ENCODE results near the gene SERINC1.
"Not testable (repeated sequence)": the region's sequence is repeated elsewhere in the genome, so short reads cannot be mapped to it uniquely, and the experiment has no call there.

SERINC1 gene

DNA sequence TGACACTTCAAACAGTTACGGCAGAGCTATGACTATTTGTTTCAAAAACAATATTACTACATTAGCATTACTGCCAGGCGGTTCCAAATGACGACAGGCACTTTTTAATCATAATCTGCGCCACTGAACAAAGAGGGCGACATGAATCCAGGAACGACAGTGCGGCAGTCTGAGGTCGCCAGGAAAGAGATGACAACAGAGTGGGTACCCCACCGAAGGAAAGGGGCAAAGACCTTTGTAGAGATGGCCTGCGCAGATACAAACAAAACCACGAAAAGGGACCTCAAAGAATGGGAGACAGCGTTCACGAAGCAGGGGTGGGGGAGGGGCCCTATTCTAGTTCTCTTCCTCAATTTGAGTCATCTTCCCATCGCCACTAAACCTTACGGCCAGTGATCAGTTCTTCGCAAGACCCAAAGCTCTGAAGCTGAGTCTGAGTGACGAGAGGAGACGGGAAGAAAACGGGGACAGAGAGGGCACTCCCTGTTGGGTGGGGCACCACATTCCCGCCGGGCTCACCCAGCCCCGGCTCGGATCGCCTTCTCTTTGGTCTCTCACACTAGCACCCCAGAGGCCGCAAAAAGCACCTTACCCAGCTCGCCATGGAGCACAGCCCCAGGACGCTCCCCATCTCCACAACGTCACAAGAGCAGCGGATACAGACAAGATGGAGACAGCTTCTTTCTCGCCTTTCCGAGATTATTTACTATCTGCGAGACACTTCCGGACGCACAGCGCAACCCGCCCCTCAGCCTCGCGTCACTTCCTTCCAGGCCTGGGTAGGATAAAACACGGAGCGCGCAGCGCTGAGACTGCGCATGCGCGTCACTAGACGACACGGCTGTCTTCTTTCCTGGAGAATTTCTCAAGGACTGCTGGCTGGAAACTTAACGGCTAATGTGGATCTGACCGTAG, at the start of gene SERINC1:
TSS of gene SERINC1 (minus strand) at position 701 of the 915 bp plus-strand sequence. CDS start at position 631, 70 bp downstream.
- DNase-seq (ENCODE audit: low read depth in 2 of 2) = peak; percentile 83 to 87

DNA sequence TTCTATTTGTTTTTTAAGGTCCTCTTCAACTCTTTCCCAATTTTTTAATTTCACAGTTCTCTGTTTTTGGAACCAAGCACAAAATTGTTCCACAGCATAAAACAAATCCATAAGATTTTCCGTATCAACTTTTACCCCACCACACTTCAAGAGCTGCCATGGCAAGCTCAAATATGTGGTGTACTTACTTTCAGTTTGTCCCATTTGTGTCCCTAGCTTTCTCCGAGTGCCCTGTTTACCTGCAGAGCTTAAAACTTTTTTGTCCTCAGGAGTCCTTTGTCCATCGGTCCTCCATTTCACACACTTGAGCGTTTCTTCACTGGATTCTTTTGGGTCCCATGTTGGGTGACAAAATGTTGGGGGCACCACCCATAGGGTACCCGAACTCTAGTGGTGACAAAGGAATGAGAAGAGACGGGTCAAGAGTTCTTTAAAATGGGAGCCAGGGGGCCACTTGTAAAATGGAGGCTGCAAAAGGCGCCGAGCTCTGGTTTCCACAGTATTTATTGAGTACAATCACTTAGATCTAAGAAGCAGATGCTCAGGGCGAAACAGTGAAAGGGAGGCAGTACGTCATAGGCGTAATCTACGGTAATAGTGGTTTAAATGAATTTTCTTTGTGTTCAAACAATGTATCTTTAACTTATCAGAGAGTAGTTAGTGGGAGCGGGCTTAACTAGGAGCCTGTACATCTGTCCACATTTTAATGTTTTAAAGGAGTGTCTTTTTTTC, 39.8 kb upstream of the SERINC1 start:
- no peak for DNase-seq (ENCODE audit: low read depth in 2 of 2)

DNA sequence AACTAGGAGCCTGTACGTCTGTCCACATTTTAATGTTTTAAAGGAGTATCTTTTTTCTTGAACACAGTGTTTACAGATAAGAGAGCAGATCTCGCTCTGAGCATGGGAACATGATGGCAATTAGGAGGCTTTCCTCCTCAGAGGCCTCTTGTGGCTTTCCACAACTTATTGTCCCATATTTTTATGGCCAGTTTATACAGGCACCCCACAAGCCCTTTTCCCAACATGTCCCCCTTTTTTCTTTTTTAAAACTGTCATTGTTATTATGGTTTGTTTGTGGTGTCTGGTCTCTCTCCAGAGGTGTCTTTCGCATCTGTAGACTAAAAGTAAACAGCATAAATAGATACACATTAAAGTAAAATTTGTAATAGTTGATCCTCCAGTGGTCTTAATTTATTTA, 33.6 kb upstream of the SERINC1 start:
- not testable (repeated sequence) for DNase-seq (ENCODE audit: low read depth in 2 of 2)

DNA sequence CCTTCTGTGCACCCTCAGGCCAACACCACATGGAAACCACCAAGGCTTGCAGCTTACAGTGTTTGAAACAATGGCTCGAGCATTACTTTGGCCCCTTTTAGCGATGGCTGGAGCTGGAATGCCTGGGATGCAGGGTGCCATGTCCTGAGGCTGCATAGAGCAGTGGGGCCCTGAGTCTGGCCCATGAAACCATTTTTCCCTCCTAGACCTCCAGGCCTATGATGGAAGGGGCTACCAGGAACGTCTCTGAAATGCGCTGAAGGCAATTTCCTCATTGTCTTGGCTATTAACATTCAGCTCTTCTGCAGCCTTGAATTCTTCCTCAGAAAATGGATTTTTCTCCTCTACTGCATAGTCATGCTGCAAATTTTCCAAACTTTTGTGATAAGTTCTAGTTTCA, 29.9 kb upstream of the SERINC1 start:
- DNase-seq (ENCODE audit: low read depth in 2 of 2) = no peak

DNA sequence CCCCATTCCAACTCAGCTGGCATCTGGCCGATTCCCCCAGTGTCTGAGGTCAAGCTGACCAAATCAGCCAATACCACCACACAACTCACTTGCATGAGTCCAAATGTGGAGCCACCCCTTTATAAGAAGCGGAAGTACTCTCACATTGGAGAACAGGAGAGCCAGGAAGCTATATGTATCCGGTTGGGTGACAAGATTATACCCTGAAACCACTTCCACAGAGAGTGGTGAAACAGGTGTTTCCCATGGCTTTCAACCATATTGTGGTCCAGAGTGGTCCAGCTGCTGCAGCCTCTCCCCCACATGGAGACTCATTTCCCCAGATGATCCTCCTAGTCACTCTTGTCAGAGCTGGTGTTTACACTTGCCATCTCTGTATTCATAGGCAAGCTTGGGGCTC, 24.0 kb upstream of the SERINC1 start:
- no peak for DNase-seq (ENCODE audit: low read depth in 2 of 2)

DNA sequence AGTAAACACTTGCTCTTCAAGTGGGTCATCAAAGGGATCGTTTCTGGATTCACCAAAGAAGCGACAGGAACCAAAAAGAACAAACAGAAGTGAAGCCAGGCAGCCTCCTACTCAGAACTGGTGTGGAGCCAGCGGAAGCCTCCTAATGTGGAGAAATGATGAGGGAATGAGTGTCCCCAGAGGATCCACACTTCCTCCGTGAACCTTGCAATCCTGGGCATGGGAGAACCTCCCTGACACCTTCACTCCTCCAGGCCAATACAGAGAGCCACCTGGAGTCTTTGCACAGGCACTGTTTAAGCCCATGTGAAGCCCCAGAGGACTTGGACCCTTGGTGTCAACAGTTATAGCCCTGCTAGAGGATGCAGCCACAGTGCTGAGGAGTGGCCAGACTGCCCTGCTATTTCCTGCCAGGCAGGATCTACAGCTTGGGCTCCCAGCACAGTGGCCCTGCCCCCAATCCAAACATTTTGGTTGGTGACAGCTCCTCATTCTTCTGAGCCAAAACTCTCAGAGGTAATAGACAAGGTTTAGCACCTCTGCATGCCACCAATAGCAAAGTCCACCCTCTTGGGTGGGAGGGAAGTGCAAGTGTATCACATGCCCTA, 23.2 kb upstream of the SERINC1 start:
- DNase-seq (ENCODE audit: low read depth in 2 of 2) = no peak

DNA sequence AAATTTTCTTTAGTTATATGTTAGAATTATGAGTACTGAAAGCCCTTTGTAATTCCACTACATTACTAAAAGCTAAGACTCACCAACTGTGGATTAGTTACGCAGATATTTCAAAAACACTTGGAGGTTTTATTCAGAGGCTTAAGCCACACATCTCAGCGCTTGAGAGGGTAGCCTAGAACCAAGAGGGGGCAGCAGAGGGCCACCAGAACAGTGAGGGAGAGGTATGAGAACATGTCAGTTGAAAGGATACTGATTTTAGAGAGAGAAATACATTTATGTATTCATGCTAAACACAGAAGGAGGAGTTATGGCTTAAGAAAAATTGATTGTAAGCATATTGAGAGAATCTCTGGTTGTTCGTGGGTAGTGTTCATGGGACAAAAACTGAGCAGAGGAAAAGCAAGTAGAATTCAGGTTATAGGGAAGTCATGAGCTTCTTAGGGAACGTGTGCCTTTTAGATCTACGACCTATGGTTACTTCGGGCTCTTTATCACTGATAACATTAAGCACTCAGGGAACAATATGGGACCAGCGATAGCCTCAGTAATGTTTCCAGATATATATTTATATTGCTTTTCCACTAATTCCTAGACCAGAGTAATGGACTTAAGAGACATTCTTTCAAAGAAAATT, 20.4 kb upstream of the SERINC1 start:
- DNase-seq (ENCODE audit: low read depth in 2 of 2) = peak; percentile 30 to 37

DNA sequence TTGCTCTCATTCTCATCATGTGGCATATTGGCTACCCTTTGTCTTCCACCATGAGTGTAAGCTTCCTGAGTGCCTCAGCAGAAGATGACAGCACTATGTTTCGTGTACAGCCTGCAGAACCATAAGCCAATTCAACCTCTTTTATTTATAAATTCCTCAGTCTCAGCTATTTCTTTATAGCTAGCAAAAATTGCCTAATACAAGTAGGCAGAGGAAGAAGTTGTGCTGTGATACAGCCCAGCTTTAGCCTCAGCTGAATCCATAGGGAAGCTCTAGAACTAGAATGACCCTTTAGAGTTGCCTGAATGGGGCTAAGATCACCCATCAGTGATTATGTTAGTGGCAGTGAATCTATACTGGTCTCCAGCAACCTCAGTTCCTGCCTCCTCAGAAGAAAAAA, 19.0 kb upstream of the SERINC1 start:
- DNase-seq (ENCODE audit: low read depth in 2 of 2) = no peak

DNA sequence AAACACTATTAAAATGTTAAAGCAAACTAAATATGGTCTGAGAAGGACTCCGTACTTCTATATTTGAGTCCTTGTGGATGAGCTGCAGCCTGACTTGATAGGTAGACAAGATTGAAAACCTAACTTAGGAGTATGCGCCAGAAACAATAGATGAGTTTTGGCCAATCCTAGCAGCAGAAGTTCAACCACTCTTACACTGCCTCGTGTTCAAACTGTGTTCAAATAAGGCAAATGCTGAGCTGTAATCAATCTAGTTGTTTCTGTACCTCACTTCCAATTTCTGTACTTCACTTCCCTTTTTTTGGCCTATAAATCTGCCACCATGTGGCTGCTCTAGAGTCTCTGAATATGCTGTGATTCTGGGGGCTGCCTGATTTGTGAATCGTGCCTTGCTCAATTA, 13.2 kb upstream of the SERINC1 start:
- DNase-seq (ENCODE audit: low read depth in 2 of 2) = no peak

DNA sequence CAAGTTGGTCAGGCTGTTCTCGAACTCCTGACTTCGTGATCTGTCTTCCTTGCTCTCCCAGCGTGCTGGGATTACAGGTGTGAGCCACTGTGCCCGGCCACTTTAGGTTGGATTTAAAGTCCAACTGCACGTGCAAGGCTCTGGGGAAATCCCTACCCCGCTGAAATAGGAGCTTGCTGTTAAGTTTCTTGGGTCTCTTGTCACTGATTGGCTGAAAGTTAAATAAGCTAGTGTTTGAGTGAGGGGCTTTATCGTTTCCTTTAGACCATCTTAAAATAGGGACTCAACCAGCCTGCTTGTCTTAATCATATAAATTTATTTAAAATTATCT, 11.1 kb upstream of the SERINC1 start:
- no peak for DNase-seq (ENCODE audit: low read depth in 2 of 2)

DNA sequence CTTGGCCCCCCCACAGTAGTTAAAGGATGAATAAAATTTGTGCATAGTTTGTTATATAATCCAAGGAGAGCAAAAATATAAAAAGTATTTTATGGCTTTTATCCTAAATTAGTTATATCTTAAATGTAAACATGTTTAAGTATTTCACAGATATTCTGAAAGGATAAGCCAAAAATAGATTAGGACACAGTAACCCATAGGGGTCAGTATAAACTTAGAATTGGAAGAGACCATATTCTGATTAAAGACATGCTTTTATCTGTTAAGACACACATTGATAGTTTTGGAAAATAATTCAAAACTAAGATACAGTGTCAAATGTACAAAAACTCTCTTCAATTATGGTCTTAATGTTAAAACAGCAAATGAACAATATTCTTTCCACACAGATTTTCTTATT, 4.5 kb upstream of the SERINC1 start:
- DNase-seq (ENCODE audit: low read depth in 2 of 2) = no peak

DNA sequence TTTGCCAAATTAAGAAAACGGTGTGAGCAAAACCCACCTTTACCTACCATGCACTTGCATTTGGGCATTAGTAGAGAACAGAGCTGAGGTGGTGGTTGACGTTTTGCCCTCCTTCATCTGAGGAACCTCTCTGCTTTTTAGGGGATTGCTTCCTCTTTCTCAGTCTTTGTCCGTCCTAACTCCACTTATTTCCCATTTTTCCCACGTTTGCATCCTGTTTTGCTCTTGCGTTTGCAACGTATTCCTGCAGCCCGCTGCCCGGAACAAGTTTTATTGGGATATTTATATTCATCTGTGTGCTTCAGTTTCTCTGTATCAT, 374 bp upstream of the SERINC1 start:
- no peak for DNase-seq (ENCODE audit: low read depth in 2 of 2)

DNA sequence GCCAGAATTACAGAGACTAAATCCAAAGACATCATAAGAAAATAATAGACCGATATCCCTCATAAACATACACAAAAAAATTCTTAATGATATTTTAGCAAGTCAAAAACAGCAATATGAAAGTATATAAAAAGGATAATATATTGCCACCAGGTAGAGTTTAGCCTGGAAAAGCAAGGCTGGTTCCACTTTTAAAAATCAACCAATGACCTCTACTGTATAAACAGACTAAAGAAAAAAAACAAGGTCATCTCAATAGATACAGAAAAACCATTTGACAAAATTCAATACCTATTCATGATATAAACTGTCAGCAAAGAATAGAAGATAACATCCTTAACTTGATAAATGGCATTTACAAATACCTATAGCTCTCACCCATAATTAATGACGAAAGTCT, 9.7 kb downstream of the SERINC1 start:
- DNase-seq (ENCODE audit: low read depth in 2 of 2) = no peak

DNA sequence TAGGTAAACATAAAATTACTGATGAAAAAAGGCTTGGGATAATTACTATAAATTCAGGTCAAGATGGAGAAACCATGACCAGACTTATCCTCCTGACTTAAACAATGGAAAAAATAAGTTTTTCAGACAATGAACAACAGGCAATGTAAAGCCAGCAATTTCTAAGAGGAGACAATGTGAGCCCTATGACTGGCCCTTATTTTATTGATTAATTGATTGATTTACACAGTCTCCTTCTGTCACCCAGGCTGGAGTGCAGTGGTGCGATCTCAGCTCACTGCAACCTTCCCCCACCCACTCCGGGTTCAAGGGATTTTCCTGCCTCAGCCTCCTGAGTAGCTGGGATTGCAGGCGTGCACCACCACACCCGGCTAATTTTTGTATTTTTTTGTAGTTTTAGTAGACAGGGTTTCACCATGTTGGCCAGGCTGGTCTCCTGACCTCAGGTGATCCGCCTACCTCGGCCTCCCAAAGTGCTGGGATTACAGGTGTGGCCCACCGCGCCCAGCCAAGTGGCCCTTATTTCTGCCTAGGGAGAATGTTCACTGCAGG, 11.7 kb downstream of the SERINC1 start:
- DNase-seq (ENCODE audit: low read depth in 2 of 2) = not testable (repeated sequence)

DNA sequence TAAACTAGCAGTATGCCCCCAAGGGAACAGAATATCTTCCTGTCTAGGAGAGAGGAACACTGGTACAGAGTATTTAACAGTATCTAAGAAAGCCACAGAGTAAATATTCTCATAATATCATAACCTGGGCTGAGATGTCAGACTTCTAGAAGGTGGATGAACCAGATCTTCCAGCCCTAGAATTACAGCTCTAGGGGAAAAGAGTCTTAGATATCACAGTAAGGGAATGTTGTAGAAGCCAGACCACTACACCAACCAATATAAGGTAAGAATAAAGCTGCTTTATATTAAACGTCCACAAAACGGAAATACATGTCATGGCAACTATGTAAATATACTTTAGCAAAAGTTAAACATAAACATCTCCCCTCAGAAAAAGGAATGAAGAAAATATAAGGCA, 12.4 kb downstream of the SERINC1 start:
- no peak for DNase-seq (ENCODE audit: low read depth in 2 of 2)

DNA sequence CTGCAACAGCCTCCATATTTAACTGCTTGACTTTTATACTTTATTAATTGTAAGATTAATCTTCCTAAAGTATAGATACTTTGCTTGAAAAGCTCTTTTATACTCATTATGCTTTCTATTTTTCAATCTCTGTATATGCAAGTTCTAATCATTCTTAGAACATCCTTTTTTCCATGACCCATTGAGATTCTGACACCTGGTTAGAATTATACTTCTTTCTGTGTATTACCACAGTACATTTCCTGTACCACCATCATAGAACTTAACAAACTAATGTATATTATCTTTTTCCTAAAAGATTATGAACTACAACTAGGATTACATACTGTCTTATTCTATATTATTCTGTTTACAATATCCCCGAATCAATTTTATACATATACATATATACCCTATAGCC, 13.5 kb downstream of the SERINC1 start:
- DNase-seq (ENCODE audit: low read depth in 2 of 2) = no peak

DNA sequence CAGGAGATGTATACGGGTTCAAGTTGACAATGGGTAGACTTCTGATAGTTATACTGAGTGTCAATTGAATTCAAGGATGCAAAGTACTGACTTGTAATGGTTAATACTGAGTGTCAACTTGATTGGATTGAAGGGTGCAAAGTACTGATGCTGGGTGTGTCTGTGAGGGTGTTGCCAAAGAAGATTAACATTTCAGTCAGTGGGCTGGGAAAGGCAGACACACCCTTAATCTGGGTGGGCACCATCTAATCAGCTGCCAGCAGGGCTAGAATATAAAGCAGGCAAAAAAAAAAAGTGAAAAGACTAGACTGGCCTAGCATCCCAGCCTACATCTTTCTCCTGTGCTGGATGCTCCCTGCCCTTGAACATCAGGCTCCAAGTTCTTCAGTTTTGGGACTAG, 16.5 kb downstream of the SERINC1 start:
- DNase-seq (ENCODE audit: low read depth in 2 of 2) = not testable (repeated sequence)

DNA sequence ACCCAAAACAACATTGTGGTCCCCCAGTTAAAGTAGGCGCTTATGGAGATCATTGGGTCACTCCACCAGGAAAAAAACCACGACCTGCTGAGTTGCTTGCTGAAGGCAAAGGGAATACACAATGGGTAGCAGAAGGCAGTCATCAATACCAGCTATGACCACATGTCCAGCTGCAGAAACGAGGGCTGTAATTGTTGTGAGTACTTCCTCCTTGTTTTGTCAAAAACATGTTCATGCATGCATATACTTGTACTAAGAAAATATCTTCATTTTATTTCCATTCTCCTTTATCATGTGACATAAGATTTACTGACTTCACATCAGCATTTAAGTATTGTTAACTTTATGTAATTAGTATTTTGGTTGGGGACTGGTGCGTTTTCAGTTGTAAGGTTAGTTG, 16.9 kb downstream of the SERINC1 start:
- no peak for DNase-seq (ENCODE audit: low read depth in 2 of 2)

DNA sequence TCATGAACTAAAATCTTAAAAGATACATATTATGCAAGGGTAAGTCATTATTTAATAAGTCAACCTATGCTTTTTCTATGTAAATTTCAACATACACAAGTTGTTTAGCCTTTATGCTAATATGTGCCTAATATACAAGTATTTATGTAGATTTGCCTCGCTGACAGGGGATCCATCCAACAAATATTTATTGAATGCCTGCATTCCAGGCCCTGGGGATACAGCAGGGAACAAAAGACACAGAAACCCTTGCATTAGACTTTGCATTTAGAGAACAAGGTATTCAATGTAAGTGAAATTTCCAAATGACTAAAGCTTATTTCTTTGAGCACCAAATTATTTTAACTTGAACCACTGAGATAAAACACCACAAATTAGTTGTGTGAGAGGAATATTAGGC, 19.1 kb downstream of the SERINC1 start:
- no peak for DNase-seq (ENCODE audit: low read depth in 2 of 2)

DNA sequence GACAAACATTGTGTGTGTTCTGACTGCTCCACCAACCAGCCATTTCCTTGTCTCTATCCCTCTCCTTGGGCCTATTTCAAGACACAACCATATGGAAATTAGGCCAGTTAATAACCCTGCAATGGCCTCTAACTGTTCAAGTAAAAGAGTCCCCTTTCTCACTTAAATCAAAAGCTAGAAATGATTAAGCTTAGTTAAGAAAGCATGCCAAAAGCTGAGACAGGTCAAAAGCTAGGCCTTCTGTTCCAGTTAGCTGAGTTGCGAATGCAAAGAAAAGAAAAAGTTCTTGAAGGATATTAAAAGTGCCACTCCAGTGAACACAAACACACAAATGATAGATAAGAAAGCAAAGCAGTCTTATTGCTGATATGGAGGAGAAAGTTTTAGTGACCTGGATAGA, 22.5 kb downstream of the SERINC1 start:
- no peak for DNase-seq (ENCODE audit: low read depth in 2 of 2)

DNA sequence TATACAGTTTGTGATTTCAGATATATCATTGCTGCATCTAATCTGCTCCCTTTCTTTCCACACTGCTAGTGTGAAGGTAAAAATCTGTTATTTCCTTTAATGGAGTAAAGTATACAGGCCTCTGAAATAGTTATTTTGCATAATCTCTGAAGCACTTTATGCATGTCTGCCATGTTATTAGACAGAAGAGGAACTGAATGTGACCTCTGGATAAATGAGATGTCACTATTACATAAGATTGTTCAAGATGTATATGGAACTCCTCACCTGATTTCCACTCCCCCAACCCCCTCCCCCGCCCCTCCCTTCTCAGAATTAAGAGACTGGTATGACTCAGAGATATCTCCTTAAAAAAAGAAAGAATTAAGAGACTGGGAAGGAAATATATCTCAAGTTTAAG, 26.3 kb downstream of the SERINC1 start:
- DNase-seq (ENCODE audit: low read depth in 2 of 2) = no peak

DNA sequence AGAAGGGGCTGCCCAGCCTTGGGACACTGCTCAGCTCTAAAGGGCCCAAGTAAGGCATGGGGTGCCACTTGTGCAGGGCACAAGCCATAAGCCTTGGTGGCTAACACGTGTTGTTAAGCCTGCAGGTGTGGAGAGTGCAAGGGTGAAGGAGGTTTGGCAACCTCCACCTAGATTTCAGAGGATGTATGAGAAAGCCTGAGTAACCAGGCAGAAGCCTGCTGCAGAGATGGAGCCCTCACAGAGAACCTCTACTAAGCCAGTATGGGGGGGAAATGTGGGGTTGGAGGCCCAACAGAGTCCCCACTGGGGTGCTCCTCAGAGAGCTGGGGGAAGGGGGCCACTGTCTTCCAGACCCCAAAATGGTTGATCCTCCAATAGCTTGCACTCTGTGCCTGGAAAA, 32.6 kb downstream of the SERINC1 start:
- no peak for DNase-seq (ENCODE audit: low read depth in 2 of 2)

Data from stimulated activated CD8-positive, alpha-beta memory T cell treated with anti-CD3 and anti-CD28 coated beads, Interleukin-2, amount 100 ng/mL, for 1 hour (primary cell).